ENCODE data around the gene DUSP9. TPM values are rescaled to one million over a fixed set of nuclear protein-coding genes. Genes with fewer than 3 reads are reported as not detected.
"Not testable (repeated sequence)": the region's sequence is repeated elsewhere in the genome, so short reads cannot be mapped to it uniquely, and the experiment has no call there.

The DUSP9 gene
- total RNA-seq, 1 experiment from 2014 or later: 14.2 TPM

- H2AFZ ChIP-seq (ENCODE audit: low read depth, low read length, poor library complexity, severe bottlenecking); DNase-seq (ENCODE audit: low read depth, low spot score); H3K27ac ChIP-seq (ENCODE audit: low read depth, low read length); RAD21 ChIA-PET (ENCODE audit: low non-redundant PET in 1 of 2, low total read pairs in 2 of 2, uncharacterized antibody in 2 of 2, unreplicated experiment in 2 of 2); BruUV-seq (replicated peaks); POLR2A ChIA-PET; H3K9ac ChIP-seq (ENCODE audit: low read length); ATAC-seq; H3K36me3 ChIP-seq (ENCODE audit: control insufficient read depth in 1 of 2, insufficient read depth in 2 of 2, low read length in 2 of 2); intact Hi-C loops (cut with micrococcal nuclease); CTCF ChIA-PET; H3K9me2 ChIP-seq (ENCODE audit: insufficient read depth); H4K20me1 ChIP-seq (ENCODE audit: insufficient read depth); H3K4me2 ChIP-seq (ENCODE audit: low read length); H3K4me3 ChIP-seq (replicated peaks in 1 of 2; ENCODE audit: low read depth in 1 of 2, low read length in 2 of 2); H3K27me3 ChIP-seq (ENCODE audit: insufficient read depth, low read length); H3K9me3 ChIP-seq (ENCODE audit: control insufficient read depth in 1 of 2, insufficient read depth in 1 of 2, low read depth in 1 of 2, low read length in 2 of 2): not testable (repeated sequence)
- H3K79me2 ChIP-seq (ENCODE audit: insufficient read depth, low read length): peaks cover 22% of the 10 kb centered on the region
- H3K4me1 ChIP-seq (ENCODE audit: control insufficient read depth in 1 of 2, insufficient read depth in 2 of 2, low read length in 2 of 2): peaks cover 4 to 10% of the 10 kb centered on the region in 2 experiments; a peak in 3 of 4 replicates
These were observed 47.3 kb downstream of the DUSP9 start for GRCh38 chrX:153694256-153694655.

GRCh38 chrX:153694687-153695270, 47.8 kb downstream of the DUSP9 start:
- H3K4me2 ChIP-seq (ENCODE audit: low read length): no peak overlapping the region
- no peak for DNase-seq (ENCODE audit: low read depth, low spot score)
- H3K9ac ChIP-seq (ENCODE audit: low read length): no peak overlapping the region
- ChIA-PET CTCF (no interaction called here), POLR2A (no interaction called here), RAD21 (ENCODE audit: low non-redundant PET in 1 of 2, low total read pairs in 2 of 2, uncharacterized antibody in 2 of 2, unreplicated experiment in 2 of 2) (no interaction called here)
- no peaks in the 10 kb centered on the region for H3K9me3 ChIP-seq (ENCODE audit: control insufficient read depth in 1 of 2, insufficient read depth in 1 of 2, low read depth in 1 of 2, low read length in 2 of 2)
- H3K4me3 ChIP-seq (replicated peaks in 1 of 2; ENCODE audit: low read depth in 1 of 2, low read length in 2 of 2): no peak overlapping the region
- no peak overlapping the region for H3K27ac ChIP-seq (ENCODE audit: low read depth, low read length)
- H2AFZ ChIP-seq (ENCODE audit: low read depth, low read length, poor library complexity, severe bottlenecking): no peak overlapping the region
- BruUV-seq (replicated peaks): TSS peak; percentile 1
- H3K4me1 ChIP-seq (ENCODE audit: control insufficient read depth in 1 of 2, insufficient read depth in 2 of 2, low read length in 2 of 2): peaks cover 4 to 7% of the 10 kb centered on the region in 2 experiments; a peak in 3 of 4 replicates
- no peaks in the 10 kb centered on the region for H3K9me2 ChIP-seq (ENCODE audit: insufficient read depth)
- no peaks in the 10 kb centered on the region for H3K27me3 ChIP-seq (ENCODE audit: insufficient read depth, low read length)
- intact Hi-C loops (cut with micrococcal nuclease): no loop called here
- no peaks in the 10 kb centered on the region for H4K20me1 ChIP-seq (ENCODE audit: insufficient read depth)
- no peaks in the 10 kb centered on the region for H3K36me3 ChIP-seq (ENCODE audit: control insufficient read depth in 1 of 2, insufficient read depth in 2 of 2, low read length in 2 of 2)
- no peak for TF ChIP-seq SP1 (IDR thresholded peaks at IDR 0.05; ENCODE audit: low read depth)
- no peak for TF ChIP-seq POLR2AphosphoS5 (IDR thresholded peaks at IDR 0.05; ENCODE audit: low read depth, low read length)
- no peak for TF ChIP-seq EGR1 (IDR thresholded peaks at IDR 0.05; ENCODE audit: low read depth)
- no peak for ATAC-seq
- H3K79me2 ChIP-seq (ENCODE audit: insufficient read depth, low read length): peaks cover 17% of the 10 kb centered on the region

Measured in HCT116 (cell line).